ENCODE results near the gene CDH23. TPM values are rescaled to one million over a fixed set of nuclear protein-coding genes. Genes with fewer than 3 reads are reported as not detected.

CDH23 gene
- total and polyA plus RNA-seq, 4 experiments from 2014 or later, result 1.8 to 5.4 (median 3.6) TPM

DNA sequence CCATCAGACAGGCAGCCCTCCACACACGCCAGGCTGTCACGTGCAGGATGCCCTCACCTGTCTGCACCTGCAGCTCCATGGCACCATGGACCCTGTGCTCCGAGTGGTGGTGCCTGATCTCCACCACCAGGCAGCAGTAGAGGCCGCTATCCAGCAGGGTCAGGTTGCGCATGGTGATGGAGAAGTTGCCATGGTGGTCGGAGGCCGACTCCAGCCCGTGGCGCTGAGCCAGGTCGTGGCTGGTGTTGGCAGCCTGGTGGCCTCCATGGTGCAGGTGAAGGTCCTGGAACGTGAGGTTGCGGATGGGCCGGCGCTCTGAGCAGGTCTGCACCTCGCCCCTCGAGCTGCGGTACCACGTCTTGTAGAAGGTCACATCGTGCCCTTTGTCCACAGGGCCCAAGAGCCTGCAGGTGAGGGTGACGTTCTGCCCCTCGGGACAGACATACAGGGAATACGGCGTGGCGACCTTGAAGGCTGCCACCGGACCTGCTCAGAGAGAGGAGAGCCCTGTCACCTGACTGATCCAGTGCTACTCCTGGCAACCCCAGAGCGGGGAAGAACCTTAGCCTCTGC, 364.9 kb downstream of the CDH23 start:
- Histone ChIP-seq H3K9me3 (ENCODE audit: control insufficient read depth in 1 of 2, low read length in 2 of 2) (no peaks in the 10 kb centered on the region), H3K4me1 (ENCODE audit: insufficient read depth, low read length) (peaks cover 94% of the 10 kb centered on the region), H3K36me3 (ENCODE audit: insufficient read depth, low read length) (peaks cover 67% of the 10 kb centered on the region), H3K27ac (ENCODE audit: low read depth, low read length) (peak overlapping the region; percentile 46), H3K27me3 (ENCODE audit: insufficient read depth, low read length) (no peaks in the 10 kb centered on the region), H3K4me3 (ENCODE audit: low read length in 2 of 2) (no peak overlapping the region)
- H3K4me3 Mint-ChIP-seq, result peak overlapping the region in 7 of 8 donors; percentile 18 to 81 (median 67)
- ChIA-PET POLR2A (ENCODE audit: partially characterized antibody) (interaction anchor here (1.0 to 18.5 kb wide), 4 partner anchors 9 to 34 kb away, joined by 3 to 1035 read pairs (median 224); no protein-coding TSS in a partner anchor), CTCF (ENCODE audit: partially characterized antibody) (interaction anchor here (4.6 to 16.3 kb wide), 2 partner anchors 12 to 62 kb away, joined by 33 to 379 read pairs; partner anchors contain the start of gene VSIR)
- intact Hi-C loops (cut with micrococcal nuclease), result no loop called here
- peak in 1 of 5 donors; percentile 16 for DNase-seq
- no peaks in the 10 kb centered on the region for H3K27me3 Mint-ChIP-seq
- H3K36me3 Mint-ChIP-seq, result peaks cover 40 to 89% of the 10 kb centered on the region in 2 donors
- peak overlapping the region; percentile 22 to 99 (median 86) for H3K27ac Mint-ChIP-seq
- H3K9me3 Mint-ChIP-seq, result peaks cover 0 to 2% (median 0%) of the 10 kb centered on the region in 8 donors
- H3K4me1 Mint-ChIP-seq, result peaks cover 67 to 100% (median 84%) of the 10 kb centered on the region in 4 donors

DNA sequence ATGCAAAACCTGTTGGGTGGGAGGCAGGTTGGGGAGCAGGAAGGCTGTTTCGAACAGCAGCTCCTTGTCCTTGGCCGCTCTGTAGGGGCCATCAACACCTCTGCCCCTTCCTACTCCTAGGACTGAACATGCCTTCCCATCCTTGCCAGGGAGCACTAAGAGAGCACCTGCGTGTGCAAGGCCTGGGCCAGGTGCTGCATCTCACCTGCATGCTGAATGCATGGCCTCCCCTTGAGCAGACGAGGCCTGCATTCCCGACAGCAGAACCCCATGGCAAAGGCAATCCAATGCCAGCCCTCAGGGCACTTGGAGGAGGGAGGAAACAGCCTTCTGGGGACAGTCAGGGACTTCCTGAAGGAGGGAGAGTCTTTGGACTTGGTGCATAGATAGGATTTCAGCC, 365.6 kb downstream of the CDH23 start:
- Histone ChIP-seq H3K4me3 (ENCODE audit: low read length in 2 of 2) (no peak overlapping the region), H3K27me3 (ENCODE audit: insufficient read depth, low read length) (no peaks in the 10 kb centered on the region), H3K27ac (ENCODE audit: low read depth, low read length) (peak overlapping the region; percentile 26), H3K36me3 (ENCODE audit: insufficient read depth, low read length) (peaks cover 69% of the 10 kb centered on the region), H3K4me1 (ENCODE audit: insufficient read depth, low read length) (peaks cover 94% of the 10 kb centered on the region), H3K9me3 (ENCODE audit: control insufficient read depth in 1 of 2, low read length in 2 of 2) (no peaks in the 10 kb centered on the region)
- POLR2A ChIA-PET (ENCODE audit: partially characterized antibody), result interaction anchor here (1.0 to 18.5 kb wide), 4 partner anchors 8 to 35 kb away, joined by 3 to 1035 read pairs (median 224); no protein-coding TSS in a partner anchor
- H3K27ac Mint-ChIP-seq, result peak overlapping the region in 6 of 7 donors; percentile 57 to 99 (median 82)
- no peaks in the 10 kb centered on the region for H3K27me3 Mint-ChIP-seq
- H3K4me1 Mint-ChIP-seq, result peaks cover 67 to 100% (median 84%) of the 10 kb centered on the region in 4 donors
- DNase-seq, result no peak
- H3K9me3 Mint-ChIP-seq, result peaks cover 0 to 2% (median 0%) of the 10 kb centered on the region in 8 donors
- peaks cover 45 to 89% of the 10 kb centered on the region in 2 donors for H3K36me3 Mint-ChIP-seq
- CTCF ChIA-PET (ENCODE audit: partially characterized antibody), result interaction anchor here (1.0 to 16.3 kb wide), 6 partner anchors 10 to 62 kb away, joined by 3 to 379 read pairs (median 7); partner anchors contain the start of gene VSIR
- intact Hi-C loops (cut with micrococcal nuclease), result no loop called here
- peak overlapping the region in 4 of 8 donors; percentile 14 to 79 (median 38) for H3K4me3 Mint-ChIP-seq

DNA sequence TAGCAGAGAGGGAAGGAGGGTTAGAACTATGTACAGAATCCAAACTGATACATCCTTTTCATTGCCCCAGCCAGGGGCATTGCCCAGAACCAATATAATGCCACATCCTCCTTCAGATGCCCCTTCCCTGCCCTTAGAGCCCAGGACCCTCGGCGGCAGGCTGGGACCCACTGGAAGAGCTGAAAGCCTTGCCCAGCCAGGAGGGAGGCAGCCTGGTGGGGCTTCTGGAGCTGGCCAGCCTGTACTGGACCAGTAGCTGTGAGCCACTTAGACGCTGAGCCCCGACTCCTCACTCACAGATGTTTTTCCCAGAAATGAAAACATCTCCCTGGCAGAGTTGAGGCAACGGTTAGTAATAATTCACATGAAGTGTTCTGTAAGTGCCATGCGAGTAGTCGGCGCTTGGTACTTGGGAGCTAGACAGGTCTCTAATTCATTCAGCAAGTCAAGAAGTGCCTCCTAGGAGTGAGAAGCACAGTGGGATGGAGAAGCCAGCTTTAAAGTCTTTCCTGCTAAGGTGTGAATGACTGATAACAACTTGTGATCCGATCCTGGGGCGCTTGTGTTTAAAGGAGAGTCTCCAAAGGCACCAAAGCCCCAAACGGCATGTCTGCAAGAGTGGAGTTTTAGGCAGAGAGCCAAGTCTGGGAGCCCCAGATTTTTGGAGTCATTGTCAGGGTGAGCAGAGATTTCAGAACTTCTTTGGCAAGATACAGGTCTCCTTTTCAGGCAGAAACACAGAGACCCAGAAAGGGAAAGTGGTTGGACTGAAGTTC, 366.8 kb downstream of the CDH23 start:
- peaks cover 41 to 86% of the 10 kb centered on the region in 2 donors for H3K36me3 Mint-ChIP-seq

DNA sequence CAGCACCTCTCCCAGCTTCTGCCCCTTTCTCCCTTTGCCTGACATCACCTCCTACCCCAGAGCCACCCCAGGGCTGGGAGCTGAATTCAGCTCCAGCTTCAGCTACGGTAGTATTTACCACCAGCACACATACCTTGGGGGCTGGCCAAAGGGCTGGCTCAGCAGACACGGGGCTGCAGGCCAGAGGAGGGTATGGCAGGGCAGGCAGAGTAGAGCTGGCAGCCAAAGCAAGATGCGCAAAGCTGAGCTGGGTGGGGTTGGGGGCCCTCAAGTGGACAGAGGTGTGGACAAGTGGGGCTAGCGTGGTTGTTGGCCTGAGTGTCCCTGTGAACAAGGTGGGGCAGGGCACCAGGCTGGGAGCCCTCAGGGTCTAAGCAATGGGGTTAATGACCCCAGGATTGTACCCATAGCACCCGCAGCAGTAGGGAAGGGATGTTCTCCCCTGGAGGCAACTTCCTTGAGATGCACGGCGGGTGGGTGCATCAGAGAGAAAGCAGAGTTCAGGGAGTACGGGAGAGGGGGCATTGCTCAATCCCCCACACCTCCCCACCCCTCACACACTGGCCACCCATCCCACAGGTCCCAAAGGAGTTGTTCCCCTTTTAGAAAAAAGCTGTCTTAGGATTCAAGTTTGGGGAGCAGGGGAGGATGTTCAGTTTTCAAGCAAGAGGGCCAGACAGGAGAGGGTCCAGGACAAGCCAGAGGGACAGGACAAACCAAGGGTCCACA, 368.6 kb downstream of the CDH23 start:
- Histone ChIP-seq H3K27me3 (ENCODE audit: insufficient read depth, low read length) (no peaks in the 10 kb centered on the region), H3K4me1 (ENCODE audit: insufficient read depth, low read length) (peaks cover 97% of the 10 kb centered on the region), H3K36me3 (ENCODE audit: insufficient read depth, low read length) (peaks cover 63% of the 10 kb centered on the region), H3K27ac (ENCODE audit: low read depth, low read length) (peak overlapping the region; percentile 93), H3K4me3 (ENCODE audit: low read length in 2 of 2) (no peak overlapping the region), H3K9me3 (ENCODE audit: control insufficient read depth in 1 of 2, low read length in 2 of 2) (no peaks in the 10 kb centered on the region)
- Mint-ChIP-seq H3K4me3 (peak overlapping the region in 7 of 8 donors; percentile 37 to 70 (median 54)), H3K9me3 (peaks cover 0 to 2% (median 0%) of the 10 kb centered on the region in 8 donors), H3K27me3 (no peaks in the 10 kb centered on the region), H3K4me1 (peaks cover 71 to 99% (median 88%) of the 10 kb centered on the region in 4 donors), H3K36me3 (peaks cover 51 to 88% of the 10 kb centered on the region in 2 donors), H3K27ac (peak overlapping the region; percentile 75 to 99 (median 87))
- no peak for DNase-seq
- POLR2A ChIA-PET (ENCODE audit: partially characterized antibody), result interaction anchor here (0.6 to 18.5 kb wide), 5 partner anchors 8 to 68 kb away, joined by 3 to 1035 read pairs (median 32); partner anchors contain the start of gene VSIR
- CTCF ChIA-PET (ENCODE audit: partially characterized antibody), result interaction anchor here (1.0 to 16.3 kb wide), 10 partner anchors 8 to 69 kb away, joined by 3 to 379 read pairs (median 4); partner anchors contain the start of gene VSIR
- intact Hi-C loops (cut with micrococcal nuclease), result no loop called here

More for the DNA sequence above, 366.8 kb downstream of the CDH23 start:
- Histone ChIP-seq H3K36me3 (ENCODE audit: insufficient read depth, low read length) (peaks cover 59% of the 10 kb centered on the region), H3K4me3 (ENCODE audit: low read length in 2 of 2) (no peak overlapping the region), H3K27me3 (ENCODE audit: insufficient read depth, low read length) (no peaks in the 10 kb centered on the region), H3K27ac (ENCODE audit: low read depth, low read length) (peak overlapping the region; percentile 31), H3K9me3 (ENCODE audit: control insufficient read depth in 1 of 2, low read length in 2 of 2) (no peaks in the 10 kb centered on the region), H3K4me1 (ENCODE audit: insufficient read depth, low read length) (peaks cover 94% of the 10 kb centered on the region)
- DNase-seq, result no peak
- CTCF ChIA-PET (ENCODE audit: partially characterized antibody), result interaction anchor here (0.8 to 16.3 kb wide), 12 partner anchors 10 to 70 kb away, joined by 3 to 379 read pairs (median 4); partner anchors contain the start of gene VSIR
- peak overlapping the region in 5 of 8 donors; percentile 33 to 70 (median 61) for H3K4me3 Mint-ChIP-seq
- POLR2A ChIA-PET (ENCODE audit: partially characterized antibody), result interaction anchor here (0.7 to 18.5 kb wide), 5 partner anchors 10 to 55 kb away, joined by 3 to 1035 read pairs (median 13); partner anchors contain the start of gene VSIR
- peak overlapping the region; percentile 71 to 99 (median 88) for H3K27ac Mint-ChIP-seq
- intact Hi-C loops (cut with micrococcal nuclease), result no loop called here
- H3K9me3 Mint-ChIP-seq, result peaks cover 0 to 2% (median 0%) of the 10 kb centered on the region in 8 donors
- H3K4me1 Mint-ChIP-seq, result peaks cover 63 to 100% (median 84%) of the 10 kb centered on the region in 4 donors
- no peaks in the 10 kb centered on the region for H3K27me3 Mint-ChIP-seq

DNA sequence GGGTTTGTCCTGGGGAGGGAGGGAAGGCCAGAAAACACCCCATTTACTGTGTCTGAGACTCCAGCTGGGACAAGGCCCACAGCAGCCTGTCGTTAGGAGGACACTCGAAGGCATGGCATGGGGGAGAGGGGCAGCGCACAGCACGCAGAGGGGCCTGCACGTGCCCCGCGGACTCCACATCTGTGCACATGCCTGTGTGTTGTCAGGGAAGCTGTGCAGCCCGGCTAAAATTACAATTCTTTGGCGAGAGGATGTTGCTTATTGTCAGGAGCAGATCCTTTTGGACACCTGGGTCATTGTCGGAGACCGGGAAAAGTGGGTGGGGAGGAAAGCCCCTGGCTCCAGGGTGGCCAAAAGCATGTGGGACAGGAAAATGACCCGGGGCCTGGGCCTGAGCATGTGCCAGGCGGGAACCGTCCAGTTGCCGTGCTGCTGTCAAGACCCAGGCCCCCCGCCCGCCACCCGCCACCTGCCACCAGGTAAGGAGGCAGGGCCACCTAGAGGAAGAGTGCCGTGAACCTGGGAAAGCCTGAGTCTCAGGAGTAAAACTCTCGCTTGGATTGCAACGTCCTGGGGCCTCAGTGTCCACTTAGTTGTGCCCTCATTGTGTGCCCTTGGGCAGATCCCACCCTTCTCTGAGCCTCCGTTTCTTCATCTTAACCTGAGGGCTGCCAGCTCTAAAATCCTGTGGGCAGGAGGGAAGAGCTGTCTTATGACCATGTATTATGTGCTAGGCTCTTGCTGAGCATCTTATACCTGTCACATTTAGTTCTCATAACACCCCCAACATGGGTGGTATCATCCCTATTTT, 369.4 kb downstream of the CDH23 start:
- H3K4me3 Mint-ChIP-seq, result peak overlapping the region in 7 of 8 donors; percentile 31 to 95 (median 78)
- Histone ChIP-seq H3K4me3 (ENCODE audit: low read length in 2 of 2) (no peak overlapping the region), H3K27me3 (ENCODE audit: insufficient read depth, low read length) (no peaks in the 10 kb centered on the region), H3K27ac (ENCODE audit: low read depth, low read length) (peak overlapping the region; percentile 93), H3K9me3 (ENCODE audit: control insufficient read depth in 1 of 2, low read length in 2 of 2) (no peaks in the 10 kb centered on the region), H3K4me1 (ENCODE audit: insufficient read depth, low read length) (peaks cover 97% of the 10 kb centered on the region), H3K36me3 (ENCODE audit: insufficient read depth, low read length) (peaks cover 55% of the 10 kb centered on the region)
- intact Hi-C loops (cut with micrococcal nuclease), result no loop called here
- peaks cover 0 to 2% (median 0%) of the 10 kb centered on the region in 8 donors for H3K9me3 Mint-ChIP-seq
- CTCF ChIA-PET (ENCODE audit: partially characterized antibody), result interaction anchor here (1.0 to 16.3 kb wide), 11 partner anchors 9 to 101 kb away, joined by 3 to 379 read pairs (median 5); no protein-coding TSS in a partner anchor
- H3K4me1 Mint-ChIP-seq, result peaks cover 69 to 99% (median 86%) of the 10 kb centered on the region in 4 donors
- POLR2A ChIA-PET (ENCODE audit: partially characterized antibody), result interaction anchor here (1.2 to 18.5 kb wide), 6 partner anchors 7 to 71 kb away, joined by 7 to 1035 read pairs (median 22); partner anchors contain the start of gene VSIR
- H3K27me3 Mint-ChIP-seq, result no peaks in the 10 kb centered on the region
- peak overlapping the region; percentile 93 to 99 (median 95) for H3K27ac Mint-ChIP-seq
- DNase-seq, result no peak
- H3K36me3 Mint-ChIP-seq, result peaks cover 46 to 86% of the 10 kb centered on the region in 2 donors

All from CD4-positive, alpha-beta memory T cell (primary cell).